HUES64 (cell line): ENCODE data around the gene LRP3.
"Not testable (repeated sequence)": the region's sequence is repeated elsewhere in the genome, so short reads cannot be mapped to it uniquely, and the experiment has no call there.

Experiments used
- H3K27ac ChIP-seq: 2 replicates; pipeline ENCODE4 v1.7.0; 2013; ENCODE audit warnings: low read depth, low read length, inconsistent platforms
- H3K27me3 ChIP-seq: 2 replicates; pipeline ENCODE4 v1.6.1; 2013; ENCODE audit warnings: mild to moderate bottlenecking, low read length; ENCODE audit not compliant: insufficient read depth
- H3K36me3 ChIP-seq: 2 replicates; pipeline ENCODE4 v1.6.1; 2013; ENCODE audit warnings: mild to moderate bottlenecking, low read length; ENCODE audit not compliant: insufficient read depth
- H3K4me1 ChIP-seq: 2 replicates; pipeline ENCODE4 v1.6.1; 2013; ENCODE audit warnings: mild to moderate bottlenecking, low read length, moderate library complexity; ENCODE audit not compliant: insufficient read depth
- H3K4me3 ChIP-seq: 2 replicates; pipeline ENCODE4 v1.5.1; 2013; ENCODE audit warnings: mild to moderate bottlenecking, low read length, moderate library complexity
- H3K9ac ChIP-seq: 2 replicates; pipeline ENCODE4 v1.6.1; 2013; ENCODE audit warnings: mild to moderate bottlenecking, low read depth, low read length
- H3K9me3 ChIP-seq: 2 replicates; pipeline ENCODE4 v1.6.1; 2013; ENCODE audit warnings: low read depth, low read length; ENCODE audit not compliant: insufficient read depth
- WGBS: fragments of 150-250, 120-280 bp; methylation state at CpG from one replicate; pipeline ENCODE4 v1.1.7; 2013; ENCODE audit warnings: missing lambda C conversion rate; 5-methylcytosine and 5-hydroxymethylcytosine counted together

Gene LRP3

DNA sequence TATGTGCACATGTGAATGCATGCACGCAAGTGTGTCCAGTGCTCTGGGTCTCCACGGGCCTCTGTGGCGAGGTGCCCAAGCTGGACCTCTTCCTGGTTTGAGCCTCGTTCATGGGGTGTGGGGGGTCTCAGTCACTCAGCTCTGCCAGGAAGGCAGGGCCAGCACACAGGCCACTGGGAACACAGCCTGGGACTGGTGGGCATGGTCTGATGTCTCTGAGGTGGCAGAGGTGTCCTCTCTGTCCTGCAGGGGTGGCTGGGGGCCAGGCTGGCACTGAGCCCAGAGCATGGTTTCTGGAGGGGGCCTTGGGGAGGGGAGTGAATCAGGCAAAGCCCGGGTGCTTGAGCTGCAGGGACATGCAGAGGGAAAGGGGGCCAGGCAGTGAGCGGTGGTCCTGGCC lies 9.4 kb downstream of the LRP3 start:
- peaks cover 17% of the 10 kb centered on the region for H3K36me3 ChIP-seq
- no peaks in the 10 kb centered on the region for H3K4me1 ChIP-seq
- H3K27ac ChIP-seq, result no peak overlapping the region
- no peaks in the 10 kb centered on the region for H3K27me3 ChIP-seq
- no peaks in the 10 kb centered on the region for H3K9me3 ChIP-seq
- no peak overlapping the region for H3K9ac ChIP-seq
- no peak overlapping the region for H3K4me3 ChIP-seq
- 94% methylated on average over 6 of the region's 6 CpGs for WGBS

DNA sequence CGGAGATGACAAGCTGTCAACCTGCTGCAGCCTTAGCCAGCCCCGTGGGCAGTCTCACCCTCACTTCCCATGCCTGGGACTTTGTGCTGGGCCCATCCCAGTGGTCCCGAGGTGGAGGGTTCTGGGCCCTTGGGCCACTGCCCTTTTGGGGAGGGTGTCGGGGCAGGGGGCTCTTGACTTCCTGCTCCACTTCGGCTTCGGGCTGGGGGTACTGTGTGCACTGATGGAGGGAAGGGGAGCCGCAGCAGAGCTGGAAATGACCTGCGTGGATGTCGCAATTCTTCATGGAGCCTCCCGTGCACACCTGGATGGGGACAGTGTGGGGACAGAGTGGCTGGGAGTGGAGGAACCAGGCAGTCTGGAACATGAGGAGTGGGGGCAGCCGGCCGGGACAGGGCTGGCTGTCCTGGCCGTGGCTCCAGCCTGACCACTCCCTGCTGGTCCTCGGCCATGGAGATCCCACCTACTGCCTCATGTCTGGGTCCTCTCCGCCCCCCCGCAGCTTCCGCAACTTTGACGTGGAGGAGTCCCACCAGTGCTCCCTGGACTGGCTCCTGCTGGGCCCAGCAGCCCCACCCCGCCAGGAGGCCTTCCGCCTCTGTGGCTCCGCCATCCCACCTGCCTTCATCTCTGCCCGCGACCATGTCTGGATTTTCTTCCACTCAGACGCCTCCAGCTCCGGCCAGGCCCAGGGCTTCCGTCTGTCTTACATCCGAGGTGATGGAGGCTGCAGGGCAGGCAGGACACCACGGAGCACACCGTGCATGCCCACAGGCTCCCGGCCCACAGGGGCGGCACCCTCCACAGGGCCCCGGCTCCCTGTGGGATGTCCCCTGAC lies 10.2 kb downstream of the LRP3 start:
- H3K27ac ChIP-seq, result no peak overlapping the region
- 92% methylated on average over 32 of the region's 32 CpGs for WGBS
- peaks cover 17% of the 10 kb centered on the region for H3K36me3 ChIP-seq
- H3K9ac ChIP-seq, result no peak overlapping the region
- H3K4me1 ChIP-seq, result no peaks in the 10 kb centered on the region
- no peaks in the 10 kb centered on the region for H3K9me3 ChIP-seq
- H3K27me3 ChIP-seq, result no peaks in the 10 kb centered on the region
- no peak overlapping the region for H3K4me3 ChIP-seq

DNA sequence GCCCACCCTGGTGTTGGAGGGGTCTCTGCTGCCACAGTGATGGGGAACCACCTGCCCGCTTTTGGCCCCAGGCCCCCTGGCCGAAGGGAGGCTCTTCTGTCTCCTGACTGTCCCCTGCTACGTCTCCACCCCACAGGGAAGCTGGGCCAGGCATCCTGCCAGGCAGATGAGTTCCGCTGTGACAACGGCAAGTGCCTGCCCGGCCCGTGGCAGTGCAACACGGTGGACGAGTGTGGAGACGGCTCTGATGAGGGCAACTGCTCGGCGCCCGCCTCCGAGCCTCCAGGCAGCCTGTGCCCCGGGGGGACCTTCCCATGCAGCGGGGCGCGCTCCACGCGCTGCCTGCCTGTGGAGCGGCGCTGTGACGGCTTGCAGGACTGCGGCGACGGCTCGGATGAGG lies 11.0 kb downstream of the LRP3 start:
- Histone ChIP-seq H3K9ac (no peak overlapping the region), H3K27ac (no peak overlapping the region), H3K9me3 (no peaks in the 10 kb centered on the region), H3K4me3 (no peak overlapping the region), H3K4me1 (no peaks in the 10 kb centered on the region), H3K27me3 (no peaks in the 10 kb centered on the region), H3K36me3 (peaks cover 17% of the 10 kb centered on the region)
- WGBS, result 96% methylated on average over 27 of the region's 27 CpGs

- Histone ChIP-seq H3K4me3 (no peak overlapping the region), H3K9me3 (no peaks in the 10 kb centered on the region), H3K9ac (no peak overlapping the region), H3K4me1 (no peaks in the 10 kb centered on the region), H3K27ac (no peak overlapping the region), H3K27me3 (no peaks in the 10 kb centered on the region), H3K36me3 (peaks cover 17% of the 10 kb centered on the region)
- 95% methylated on average over 64 of the region's 64 CpGs for WGBS
Observed at GRCh38 chr19:33205531-33206260, 11.6 kb downstream of the LRP3 start.

DNA sequence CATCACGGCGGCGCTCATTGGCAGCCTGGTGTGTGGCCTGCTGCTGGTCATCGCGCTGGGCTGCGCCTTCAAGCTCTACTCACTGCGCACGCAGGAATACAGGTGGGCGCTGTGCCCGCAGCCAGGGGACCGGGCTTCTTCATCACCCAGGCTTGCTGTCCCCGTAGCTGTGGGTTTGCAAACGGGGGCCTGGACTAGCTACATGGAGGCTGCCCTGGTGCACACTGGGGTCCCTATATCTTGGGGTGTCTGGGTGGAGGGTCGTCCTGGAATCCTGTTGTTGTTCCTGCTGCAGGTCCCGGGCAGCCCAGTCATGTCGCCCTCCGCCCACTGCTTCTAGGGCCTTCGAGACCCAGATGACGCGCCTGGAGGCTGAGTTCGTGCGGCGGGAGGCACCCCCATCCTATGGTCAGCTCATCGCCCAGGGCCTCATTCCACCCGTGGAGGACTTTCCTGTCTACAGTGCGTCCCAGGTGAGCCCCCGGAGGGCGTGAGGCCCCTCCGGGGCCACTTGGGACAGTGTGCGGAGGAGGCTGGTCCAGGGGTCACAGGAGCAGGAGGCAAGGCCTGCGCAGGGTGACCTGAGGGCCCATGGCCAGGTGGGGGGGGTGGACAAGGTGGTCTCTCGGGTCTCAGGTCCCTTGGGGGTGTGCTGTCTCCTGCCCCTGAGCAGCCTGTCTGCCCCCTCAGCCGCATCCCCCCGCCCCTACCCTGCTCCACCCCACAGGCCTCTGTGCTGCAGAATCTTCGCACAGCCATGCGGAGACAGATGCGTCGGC lies 12.3 kb downstream of the LRP3 start:
- Histone ChIP-seq H3K36me3 (peaks cover 17% of the 10 kb centered on the region), H3K4me1 (no peaks in the 10 kb centered on the region), H3K4me3 (no peak overlapping the region), H3K9ac (no peak overlapping the region), H3K27ac (no peak overlapping the region), H3K27me3 (no peaks in the 10 kb centered on the region), H3K9me3 (no peaks in the 10 kb centered on the region)
- WGBS, result 95% methylated on average over 38 of the region's 38 CpGs

- H3K4me1 ChIP-seq, result no peaks in the 10 kb centered on the region
- 93% methylated on average over 38 of the region's 38 CpGs for WGBS
- H3K9me3 ChIP-seq, result no peaks in the 10 kb centered on the region
- H3K27ac ChIP-seq, result no peak overlapping the region
- no peak overlapping the region for H3K9ac ChIP-seq
- peaks cover 17% of the 10 kb centered on the region for H3K36me3 ChIP-seq
- H3K27me3 ChIP-seq, result no peaks in the 10 kb centered on the region
- no peak overlapping the region for H3K4me3 ChIP-seq
Observed at GRCh38 chr19:33207040-33207620, 13.0 kb downstream of the LRP3 start.

DNA sequence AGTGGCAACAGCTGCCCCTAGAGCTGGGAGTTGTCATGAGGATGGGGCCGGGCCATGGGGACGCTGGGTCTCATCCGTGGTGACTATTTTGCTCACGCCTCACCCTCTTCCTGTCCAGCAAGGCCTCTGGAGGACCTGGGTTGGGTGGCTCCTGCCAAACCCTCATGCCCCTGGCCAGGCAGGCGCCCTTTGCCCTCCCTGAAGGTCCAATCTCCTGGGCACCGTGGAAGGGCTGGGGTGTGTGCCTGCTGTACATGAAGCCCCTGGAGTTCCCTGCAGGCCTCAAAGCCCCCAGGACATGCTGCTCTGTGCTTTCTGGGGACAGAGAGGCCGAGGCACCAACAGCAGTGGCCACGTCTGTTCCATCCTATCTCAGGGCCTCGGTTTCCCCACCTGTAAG lies 13.8 kb downstream of the LRP3 start:
- H3K27me3 ChIP-seq, result no peaks in the 10 kb centered on the region
- no peaks in the 10 kb centered on the region for H3K9me3 ChIP-seq
- peaks cover 15% of the 10 kb centered on the region for H3K36me3 ChIP-seq
- no peak overlapping the region for H3K4me3 ChIP-seq
- H3K9ac ChIP-seq, result no peak overlapping the region
- H3K4me1 ChIP-seq, result no peaks in the 10 kb centered on the region
- WGBS, result 92% methylated on average over 9 of the region's 9 CpGs
- H3K27ac ChIP-seq, result no peak overlapping the region

DNA sequence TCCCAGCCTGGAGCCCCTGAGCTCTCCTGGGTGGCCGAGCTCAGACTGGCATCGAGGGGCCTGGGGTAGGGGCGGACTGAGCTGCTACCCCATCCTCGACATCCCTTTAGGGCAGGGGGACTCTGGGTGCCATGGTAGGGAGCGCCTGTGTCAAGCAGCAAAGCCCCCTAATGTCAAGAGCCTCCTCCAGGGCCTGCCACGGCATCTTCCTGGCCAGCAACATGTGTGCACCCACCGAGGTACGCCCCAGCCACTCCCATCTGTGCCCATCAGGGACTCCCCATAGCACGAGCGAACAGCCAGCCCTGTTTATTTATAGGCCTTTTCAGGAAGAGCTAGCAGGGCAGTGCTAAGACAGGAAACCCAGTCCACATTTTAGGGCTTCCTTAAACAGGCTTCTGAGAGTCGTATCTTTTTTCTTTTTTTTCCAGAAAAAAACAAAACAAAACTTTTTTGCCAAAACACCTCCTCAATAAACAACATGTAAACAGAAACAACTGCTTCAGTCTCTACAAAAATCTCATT lies 14.3 kb downstream of the LRP3 start:
- peaks cover 10% of the 10 kb centered on the region for H3K36me3 ChIP-seq
- no peak overlapping the region for H3K27ac ChIP-seq
- H3K27me3 ChIP-seq, result no peaks in the 10 kb centered on the region
- no peaks in the 10 kb centered on the region for H3K9me3 ChIP-seq
- no peaks in the 10 kb centered on the region for H3K4me1 ChIP-seq
- no peak overlapping the region for H3K4me3 ChIP-seq
- H3K9ac ChIP-seq, result no peak overlapping the region
- WGBS, result 93% methylated on average over 11 of the region's 11 CpGs

DNA sequence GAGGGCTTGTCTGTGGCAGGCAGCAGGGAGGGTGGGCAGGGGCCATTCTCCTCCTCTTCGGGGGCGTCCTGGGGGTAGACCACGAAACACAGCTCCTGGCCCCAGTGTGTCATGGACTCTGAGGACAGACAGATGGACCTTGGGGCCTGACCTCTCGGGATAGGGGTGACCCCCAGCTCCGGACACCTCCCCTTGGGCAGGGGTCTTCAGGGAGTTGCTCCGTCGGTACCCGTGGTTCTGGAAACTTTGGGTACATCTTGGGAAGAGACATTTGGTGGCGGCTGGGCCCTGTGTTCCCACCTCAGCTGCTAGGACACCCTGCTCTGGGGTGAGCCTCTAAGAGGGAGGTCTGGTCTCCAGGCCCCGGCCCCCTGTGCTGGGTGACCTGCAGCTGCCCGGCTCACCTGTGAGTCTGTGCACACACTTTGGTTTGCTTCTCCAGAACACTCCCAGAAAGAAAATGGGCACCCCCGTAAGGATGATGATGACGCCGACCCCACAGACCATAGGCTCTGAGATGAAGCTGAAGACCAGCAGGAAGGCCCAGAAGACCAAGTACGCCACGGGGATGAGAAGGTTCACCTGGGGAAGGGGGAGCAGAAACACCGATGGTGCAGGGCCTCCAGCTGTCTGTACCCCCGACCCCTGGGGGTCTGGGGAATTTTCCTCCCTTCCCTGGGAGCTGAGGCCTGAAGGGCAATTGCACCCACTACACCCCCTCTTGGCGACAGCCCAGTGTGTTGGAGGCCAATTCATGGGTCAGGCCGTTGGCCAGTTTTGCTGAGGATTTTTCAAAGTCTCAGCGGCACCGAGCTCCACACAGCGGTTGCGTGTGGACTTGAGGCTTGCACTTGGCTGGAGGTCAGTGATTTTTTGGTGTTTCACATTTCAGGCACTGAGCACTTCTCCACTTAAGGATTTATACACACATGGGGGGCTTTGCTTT lies 15.0 kb downstream of the LRP3 start:
- Histone ChIP-seq H3K9me3 (no peaks in the 10 kb centered on the region), H3K9ac (no peak overlapping the region)
- WGBS, result 94% methylated on average over 24 of the region's 24 CpGs

GRCh38 chr19:33209850-33210230 lies 15.7 kb downstream of the LRP3 start:
- H3K27ac ChIP-seq, H3K9ac ChIP-seq, H3K9me3 ChIP-seq, H3K4me1 ChIP-seq, H3K36me3 ChIP-seq, H3K27me3 ChIP-seq, H3K4me3 ChIP-seq: not testable (repeated sequence)
- 95% methylated on average over 7 of the region's 7 CpGs for WGBS

More for the DNA sequence above, 15.0 kb downstream of the LRP3 start:
- peaks cover 10% of the 10 kb centered on the region for H3K36me3 ChIP-seq
- no peak overlapping the region for H3K4me3 ChIP-seq
- H3K27ac ChIP-seq, result no peak overlapping the region
- H3K4me1 ChIP-seq, result no peaks in the 10 kb centered on the region
- no peaks in the 10 kb centered on the region for H3K27me3 ChIP-seq
